CD8-positive, alpha-beta memory T cell (primary cell): ENCODE measurements around the gene PIBF1. TPM values are rescaled to one million over a fixed set of nuclear protein-coding genes. Genes with fewer than 3 reads are reported as not detected.
"Not testable (repeated sequence)": the region's sequence is repeated elsewhere in the genome, so short reads cannot be mapped to it uniquely, and the experiment has no call there.

Experiments used
- CTCF ChIA-PET: fragments of 350-600 bp; sonication (Branson Sonifier 250); formaldehyde crosslinking; loops from one replicate; lab custom pipeline; 2021; ENCODE audit warnings: antibody characterized with exemption; lab: Charles Lee
- POLR2A ChIA-PET: fragments of 350-600 bp; sonication (Branson Sonifier 250); formaldehyde crosslinking; loops from one replicate; lab custom pipeline; 2021; ENCODE audit warnings: antibody characterized with exemption; lab: Charles Lee
- DNase-seq, 5 donors: peaks; one replicate each; pipeline versions ENCODE4 v3.0.0 to v3.0.0-alpha.2; 2020 to 2022; ENCODE audit warnings: mixed read lengths in 1 of 5
- H3K27ac ChIP-seq: one replicate; pipeline ENCODE4 v1.7.0; 2013; ENCODE audit warnings: low read depth, mild to moderate bottlenecking, low read length, moderate library complexity
- H3K27me3 ChIP-seq: 2 replicates; pipeline ENCODE4 v1.7.0; 2013; ENCODE audit warnings: low read length, mild to moderate bottlenecking; ENCODE audit not compliant: insufficient read depth, poor library complexity, severe bottlenecking
- H3K36me3 ChIP-seq: 2 replicates; pipeline ENCODE4 v1.7.0; 2013; ENCODE audit warnings: mild to moderate bottlenecking, low read length, moderate library complexity; ENCODE audit not compliant: insufficient read depth
- H3K4me1 ChIP-seq: 2 replicates; pipeline ENCODE4 v1.7.0; 2013; ENCODE audit warnings: mild to moderate bottlenecking, low read length, moderate library complexity; ENCODE audit not compliant: insufficient read depth
- H3K4me3 ChIP-seq: 2 replicates; pipeline ENCODE4 v1.7.0; 2013; ENCODE audit warnings: mild to moderate bottlenecking, low read length
- H3K9me3 ChIP-seq: 2 replicates; pipeline ENCODE4 v1.7.0; 2013; ENCODE audit warnings: mild to moderate bottlenecking, low read length
- H3K27ac Mint-ChIP-seq, 8 donors: one replicate each; pipeline ENCODE4 v1.8.0; 2020 to 2021; ENCODE audit warnings: mixed read lengths in 8 of 8, mild to moderate bottlenecking in 6 of 8, inconsistent platforms in 3 of 8, moderate library complexity in 3 of 8
- H3K27me3 Mint-ChIP-seq, 2 donors: one replicate each; pipeline ENCODE4 v1.8.0; 2020 to 2021; ENCODE audit warnings: mixed read lengths in 2 of 2, mild to moderate bottlenecking in 1 of 2, moderate library complexity in 1 of 2
- H3K36me3 Mint-ChIP-seq, 3 donors: one replicate each; pipeline ENCODE4 v1.8.0; 2020 to 2021; ENCODE audit warnings: mixed read lengths in 3 of 3, inconsistent platforms in 1 of 3, mild to moderate bottlenecking in 1 of 3
- H3K4me1 Mint-ChIP-seq, 3 donors: one replicate each; pipeline ENCODE4 v1.8.0; 2020 to 2021; ENCODE audit warnings: mixed read lengths in 3 of 3, inconsistent platforms in 1 of 3, mild to moderate bottlenecking in 1 of 3
- H3K4me3 Mint-ChIP-seq, 7 donors: one replicate each; pipeline ENCODE4 v1.8.0; 2020 to 2021; ENCODE audit warnings: mixed read lengths in 7 of 7, mild to moderate bottlenecking in 6 of 7, moderate library complexity in 4 of 7, inconsistent platforms in 2 of 7
- H3K9me3 Mint-ChIP-seq, 5 donors: one replicate each; pipeline ENCODE4 v1.8.0; 2020 to 2022; ENCODE audit warnings: mixed read lengths in 5 of 5, mild to moderate bottlenecking in 3 of 5, moderate library complexity in 2 of 5, inconsistent platforms in 1 of 5
- polyA plus RNA-seq: library from polyadenylated mRNA; unstranded; fragments of 300-500 nt; fragmentation: Illumina TruSeq; gene quantifications from one replicate; pipeline ENCODE4 v1.2.3, GENCODE V29; 2021
- total RNA-seq, 2 experiments: library from RNA; stranded (reverse); gene quantifications; one replicate each; pipeline ENCODE4 v1.2.3, GENCODE V29; 2021

The PIBF1 gene
- total and polyA plus RNA-seq, 3 experiments from 2014 or later: 17.7 to 21.7 (median 20.2) TPM

DNA sequence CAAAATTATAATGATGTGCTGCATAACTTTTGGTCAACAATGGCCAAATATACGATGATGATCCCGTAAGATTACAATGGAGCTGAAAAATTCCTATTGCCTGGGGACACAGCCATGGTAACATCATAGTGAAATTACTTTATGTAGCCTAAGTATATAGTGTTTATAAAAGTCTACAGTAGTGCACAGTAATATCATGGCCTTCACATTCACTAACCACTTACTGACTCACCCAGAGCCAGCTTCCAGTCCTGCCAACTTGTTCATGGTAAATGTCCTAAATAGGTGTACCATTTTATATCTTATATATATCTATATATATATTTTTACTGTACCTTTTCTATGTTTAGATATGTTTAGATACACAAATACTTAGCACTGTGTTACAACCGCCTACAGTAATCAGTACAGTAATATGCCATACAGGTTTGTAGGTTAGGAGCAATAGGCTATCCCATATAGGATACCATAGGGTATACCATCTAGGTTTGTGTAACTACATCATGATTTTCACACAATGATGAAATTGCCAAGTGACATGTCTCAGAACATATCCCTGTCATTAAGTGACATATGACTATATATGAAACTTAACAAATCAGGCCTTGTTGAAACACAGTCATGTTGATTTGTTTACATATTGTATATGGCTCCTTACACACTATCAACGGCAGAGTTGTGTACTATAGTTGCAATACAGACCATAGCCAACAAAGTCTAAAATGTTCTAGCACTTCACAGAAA is 24.0 kb upstream of the PIBF1 start:
- no peaks in the 10 kb centered on the region for H3K9me3 ChIP-seq
- Mint-ChIP-seq H3K27ac (no peak overlapping the region), H3K27me3 (no peaks in the 10 kb centered on the region), H3K4me3 (no peak overlapping the region), H3K4me1 (peaks cover 3 to 7% (median 4%) of the 10 kb centered on the region in 3 donors), H3K36me3 (peaks cover 6 to 82% (median 21%) of the 10 kb centered on the region in 3 donors), H3K9me3 (no peaks in the 10 kb centered on the region)
- ChIA-PET CTCF (no interaction called here), POLR2A (interaction anchor here (0.6 kb wide), 1 partner anchor 956 kb away, joined by 3 read pairs; no protein-coding TSS in a partner anchor)
- H3K36me3 ChIP-seq: peaks cover 38% of the 10 kb centered on the region
- no peak overlapping the region for H3K27ac ChIP-seq
- H3K4me1 ChIP-seq: no peaks in the 10 kb centered on the region
- H3K4me3 ChIP-seq: no peak overlapping the region
- H3K27me3 ChIP-seq: no peaks in the 10 kb centered on the region
- DNase-seq: no peak

DNA sequence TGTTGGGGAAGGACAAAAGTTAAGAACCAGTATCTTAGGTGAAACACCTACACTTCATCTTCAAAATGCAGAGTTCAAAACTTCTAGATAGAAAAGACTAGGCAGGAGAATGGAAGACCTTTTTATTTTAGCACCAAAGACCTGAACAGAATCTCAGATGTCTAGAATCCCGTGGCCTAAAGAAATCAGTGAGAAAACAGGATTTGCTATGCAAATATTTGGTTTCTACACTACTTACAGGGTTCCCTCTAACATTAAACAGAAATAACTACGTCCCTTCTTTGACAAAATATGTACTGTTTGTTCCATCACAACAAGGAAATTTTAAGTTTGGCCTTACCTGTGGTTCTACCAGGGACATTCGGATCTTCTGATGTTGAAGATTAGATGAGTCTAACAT is 21.7 kb upstream of the PIBF1 start:
- no peaks in the 10 kb centered on the region for H3K4me1 ChIP-seq
- ChIA-PET POLR2A (no interaction called here), CTCF (no interaction called here)
- Mint-ChIP-seq H3K36me3 (peaks cover 9 to 86% (median 28%) of the 10 kb centered on the region in 3 donors), H3K4me1 (peaks cover 2 to 4% (median 3%) of the 10 kb centered on the region in 3 donors), H3K27me3 (no peaks in the 10 kb centered on the region), H3K27ac (no peak overlapping the region), H3K4me3 (no peak overlapping the region), H3K9me3 (no peaks in the 10 kb centered on the region)
- H3K9me3 ChIP-seq: no peaks in the 10 kb centered on the region
- no peak overlapping the region for H3K27ac ChIP-seq
- no peak overlapping the region for H3K4me3 ChIP-seq
- DNase-seq: no peak
- H3K36me3 ChIP-seq: peaks cover 51% of the 10 kb centered on the region
- no peaks in the 10 kb centered on the region for H3K27me3 ChIP-seq

DNA sequence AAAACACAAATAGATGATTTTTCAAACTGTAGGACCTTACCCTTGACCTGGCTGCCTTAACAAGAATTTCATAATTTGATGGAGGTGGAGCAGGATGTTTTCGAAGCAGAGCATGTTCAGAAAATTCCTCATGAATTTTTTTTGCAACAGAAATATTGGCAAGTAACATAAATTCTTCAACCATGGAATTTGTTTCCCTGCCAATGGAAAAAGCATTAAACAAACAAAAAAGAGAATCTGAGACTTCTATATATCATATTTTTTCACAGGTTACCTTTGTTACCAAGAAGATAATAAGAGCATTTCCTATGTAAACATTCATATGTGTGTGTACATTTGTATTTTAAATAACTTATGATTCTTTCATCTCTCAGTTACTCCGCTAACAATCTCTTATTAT is 18.5 kb upstream of the PIBF1 start:
- peaks cover 15 to 91% (median 33%) of the 10 kb centered on the region in 3 donors for H3K36me3 Mint-ChIP-seq
- Histone ChIP-seq H3K9me3 (no peaks in the 10 kb centered on the region), H3K4me1 (no peaks in the 10 kb centered on the region), H3K4me3 (no peak overlapping the region), H3K36me3 (peaks cover 80% of the 10 kb centered on the region), H3K27me3 (no peaks in the 10 kb centered on the region), H3K27ac (no peak overlapping the region)
- ChIA-PET POLR2A (no interaction called here), CTCF (no interaction called here)
- DNase-seq: no peak
- no peaks in the 10 kb centered on the region for H3K27me3 Mint-ChIP-seq
- no peak overlapping the region for H3K4me3 Mint-ChIP-seq
- H3K9me3 Mint-ChIP-seq: no peaks in the 10 kb centered on the region
- no peak overlapping the region for H3K27ac Mint-ChIP-seq
- peaks cover 0 to 12% (median 0%) of the 10 kb centered on the region in 3 donors for H3K4me1 Mint-ChIP-seq

DNA sequence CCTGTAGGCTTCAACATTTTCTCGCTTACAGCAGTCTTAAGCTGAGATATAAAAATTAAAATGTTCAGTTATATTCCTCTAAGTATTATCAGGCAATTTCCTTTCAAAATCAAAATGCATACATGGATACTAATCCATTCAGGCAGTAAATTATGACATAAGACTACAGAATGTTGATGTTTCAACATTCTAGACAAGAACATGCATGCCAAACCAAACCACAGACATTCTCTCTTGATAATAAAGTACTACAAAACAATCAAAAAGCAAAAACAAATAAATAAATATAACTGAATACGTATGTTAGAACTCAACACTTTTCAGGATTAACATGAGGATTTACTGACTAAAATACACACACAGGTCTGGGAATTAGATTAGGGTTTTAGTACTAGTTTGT is 7.9 kb upstream of the PIBF1 start:
- H3K27me3 Mint-ChIP-seq: no peaks in the 10 kb centered on the region
- peaks cover 8 to 84% (median 21%) of the 10 kb centered on the region in 3 donors for H3K36me3 Mint-ChIP-seq
- POLR2A ChIA-PET: no interaction called here
- Histone ChIP-seq H3K27me3 (no peaks in the 10 kb centered on the region), H3K4me1 (peaks cover 8% of the 10 kb centered on the region), H3K27ac (no peak overlapping the region), H3K4me3 (no peak overlapping the region), H3K36me3 (peaks cover 71% of the 10 kb centered on the region), H3K9me3 (no peaks in the 10 kb centered on the region)
- no peak overlapping the region for H3K4me3 Mint-ChIP-seq
- CTCF ChIA-PET: no interaction called here
- no peak for DNase-seq
- no peak overlapping the region for H3K27ac Mint-ChIP-seq
- no peaks in the 10 kb centered on the region for H3K9me3 Mint-ChIP-seq
- peaks cover 17 to 33% (median 31%) of the 10 kb centered on the region in 3 donors for H3K4me1 Mint-ChIP-seq

DNA sequence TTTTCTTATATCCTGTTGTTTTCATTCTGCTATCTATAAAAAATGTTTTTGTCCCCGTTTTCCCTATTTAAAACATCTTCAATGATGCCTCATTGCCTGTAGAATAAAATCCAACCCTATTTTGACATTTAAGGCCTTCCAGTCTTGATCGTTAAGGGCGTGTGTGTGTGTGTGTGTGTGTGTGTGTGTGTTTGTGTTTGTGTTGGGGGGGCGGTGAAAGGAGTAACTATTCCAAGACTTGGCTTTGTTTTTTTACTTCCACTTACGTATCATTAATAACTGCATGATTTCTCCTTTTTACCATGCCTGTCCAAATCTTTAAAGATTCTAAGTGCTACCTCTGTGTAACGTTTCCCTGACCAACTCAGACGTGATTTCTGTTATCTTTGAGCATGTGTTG is 784 bp downstream of the PIBF1 start:
- CTCF ChIA-PET: no interaction called here
- peak overlapping the region; percentile 79 to 100 (median 98) for H3K27ac Mint-ChIP-seq
- no peaks in the 10 kb centered on the region for H3K9me3 ChIP-seq
- no peak for DNase-seq
- H3K4me3 ChIP-seq: peak overlapping the region; percentile 89
- peaks cover 46% of the 10 kb centered on the region for H3K4me1 ChIP-seq
- H3K27me3 ChIP-seq: no peaks in the 10 kb centered on the region
- H3K36me3 ChIP-seq: peaks cover 6% of the 10 kb centered on the region
- H3K4me3 Mint-ChIP-seq: peak overlapping the region; percentile 91 to 100 (median 99)
- POLR2A ChIA-PET: no interaction called here
- H3K36me3 Mint-ChIP-seq: peaks cover 6 to 49% (median 10%) of the 10 kb centered on the region in 3 donors
- no peaks in the 10 kb centered on the region for H3K9me3 Mint-ChIP-seq
- peak overlapping the region; percentile 89 for H3K27ac ChIP-seq
- H3K27me3 Mint-ChIP-seq: peaks cover 0 to 2% of the 10 kb centered on the region in 2 donors
- peaks cover 59 to 76% (median 75%) of the 10 kb centered on the region in 3 donors for H3K4me1 Mint-ChIP-seq

DNA sequence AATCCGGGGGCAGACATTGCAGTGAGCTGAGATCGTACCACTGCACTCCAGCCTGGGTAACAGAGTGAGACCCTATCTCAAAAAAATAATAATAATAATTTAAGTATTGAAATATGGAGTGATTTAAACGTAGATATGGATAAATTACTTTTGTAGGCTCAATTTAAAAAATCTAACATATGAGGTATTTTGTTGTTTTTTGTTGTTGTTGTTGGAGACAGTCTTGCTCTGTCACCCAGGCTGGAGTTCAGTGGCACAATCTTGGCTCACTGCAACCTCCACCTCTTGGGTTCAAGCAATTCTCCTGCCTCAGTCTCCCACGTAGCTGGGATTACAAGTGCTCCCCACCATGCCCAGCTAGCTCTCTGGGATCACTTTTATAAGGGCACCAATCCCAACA is 2.7 kb downstream of the PIBF1 start:
- not testable (repeated sequence) for H3K27me3 ChIP-seq

DNA sequence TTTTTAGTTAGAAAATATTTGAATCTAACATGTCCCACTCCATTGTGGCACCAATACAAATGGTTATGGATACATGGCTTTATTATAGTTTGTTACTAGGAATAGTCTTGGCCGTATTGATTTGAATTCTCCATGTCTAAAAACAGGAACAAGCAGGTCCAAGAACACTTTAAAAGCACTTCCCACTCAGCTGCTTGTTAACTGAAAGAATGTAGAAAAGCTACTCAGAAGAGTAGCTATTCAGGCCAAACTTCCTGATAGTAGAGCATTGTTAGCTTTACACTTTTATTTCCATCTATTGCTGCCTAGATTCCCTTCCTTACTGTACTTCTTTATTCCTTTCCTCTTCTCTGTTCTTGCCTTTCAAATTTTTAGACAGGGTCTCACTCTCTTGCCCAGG is 6.9 kb downstream of the PIBF1 start:
- ChIA-PET POLR2A (no interaction called here), CTCF (no interaction called here)
- Mint-ChIP-seq H3K9me3 (no peaks in the 10 kb centered on the region), H3K4me3 (no peak overlapping the region), H3K4me1 (peaks cover 27 to 52% (median 50%) of the 10 kb centered on the region in 3 donors), H3K36me3 (peaks cover 6 to 41% (median 11%) of the 10 kb centered on the region in 3 donors), H3K27me3 (no peaks in the 10 kb centered on the region), H3K27ac (peak overlapping the region in 2 of 8 donors; percentile 13 to 35)
- DNase-seq: no peak
- Histone ChIP-seq H3K27me3 (no peaks in the 10 kb centered on the region), H3K4me1 (peaks cover 16% of the 10 kb centered on the region), H3K4me3 (no peak overlapping the region), H3K9me3 (no peaks in the 10 kb centered on the region), H3K27ac (no peak overlapping the region), H3K36me3 (peaks cover 4% of the 10 kb centered on the region)

More for the DNA sequence above, 2.7 kb downstream of the PIBF1 start:
- H3K4me3 Mint-ChIP-seq: peak overlapping the region in 5 of 7 donors; percentile 6 to 61 (median 21)
- POLR2A ChIA-PET, H3K27ac ChIP-seq, H3K27me3 Mint-ChIP-seq, DNase-seq, H3K9me3 Mint-ChIP-seq, H3K4me3 ChIP-seq, H3K9me3 ChIP-seq, H3K36me3 ChIP-seq: not testable (repeated sequence)
- peaks cover 6 to 38% (median 6%) of the 10 kb centered on the region in 3 donors for H3K36me3 Mint-ChIP-seq
- peaks cover 36% of the 10 kb centered on the region for H3K4me1 ChIP-seq
- H3K4me1 Mint-ChIP-seq: peaks cover 54 to 71% (median 70%) of the 10 kb centered on the region in 3 donors
- H3K27ac Mint-ChIP-seq: peak overlapping the region in 4 of 8 donors; percentile 17 to 59 (median 42)
- CTCF ChIA-PET: interaction anchor here (1.0 kb wide), 1 partner anchor 23 kb away, joined by 4 read pairs; no protein-coding TSS in a partner anchor

DNA sequence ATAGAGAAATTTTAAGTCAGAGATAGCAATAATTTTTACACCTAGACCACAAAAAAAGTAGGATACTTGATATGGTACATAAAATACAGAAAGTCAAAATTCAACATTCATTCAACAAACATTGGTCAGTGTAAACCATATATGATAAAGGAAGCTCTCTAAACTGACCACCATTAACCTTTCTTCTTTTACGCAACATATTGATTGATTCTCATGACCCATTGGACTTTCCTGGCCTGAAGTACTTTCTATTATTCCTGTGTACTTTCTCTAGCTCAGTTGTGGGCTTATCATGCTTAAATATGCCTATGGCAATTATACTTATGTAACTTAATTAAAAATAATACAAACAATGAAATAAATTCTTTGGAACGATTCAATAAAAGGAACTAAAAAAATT is 10.7 kb downstream of the PIBF1 start:
- no peaks in the 10 kb centered on the region for H3K27me3 Mint-ChIP-seq
- no peak for DNase-seq
- CTCF ChIA-PET: no interaction called here

More for the DNA sequence above, 10.7 kb downstream of the PIBF1 start:
- Histone ChIP-seq H3K4me1 (no peaks in the 10 kb centered on the region), H3K27ac (no peak overlapping the region), H3K9me3 (no peaks in the 10 kb centered on the region), H3K4me3 (no peak overlapping the region), H3K27me3 (no peaks in the 10 kb centered on the region), H3K36me3 (peaks cover 6% of the 10 kb centered on the region)
- Mint-ChIP-seq H3K27ac (peak overlapping the region in 1 of 8 donors; percentile 14), H3K9me3 (no peaks in the 10 kb centered on the region), H3K36me3 (peaks cover 10 to 58% (median 22%) of the 10 kb centered on the region in 3 donors), H3K4me3 (no peak overlapping the region), H3K4me1 (peaks cover 18 to 35% (median 34%) of the 10 kb centered on the region in 3 donors)
- POLR2A ChIA-PET: no interaction called here
